GM18870 (cell line): Measurements from ENCODE around the gene KRT13.

Experiments
- ATAC-seq: cut with Tn5 transposase; IDR thresholded peaks from one replicate; pipeline ENCODE4 v1.9.1; 2021; ENCODE audit warnings: moderate library complexity; ENCODE audit not compliant: unreplicated experiment

Gene KRT13

DNA sequence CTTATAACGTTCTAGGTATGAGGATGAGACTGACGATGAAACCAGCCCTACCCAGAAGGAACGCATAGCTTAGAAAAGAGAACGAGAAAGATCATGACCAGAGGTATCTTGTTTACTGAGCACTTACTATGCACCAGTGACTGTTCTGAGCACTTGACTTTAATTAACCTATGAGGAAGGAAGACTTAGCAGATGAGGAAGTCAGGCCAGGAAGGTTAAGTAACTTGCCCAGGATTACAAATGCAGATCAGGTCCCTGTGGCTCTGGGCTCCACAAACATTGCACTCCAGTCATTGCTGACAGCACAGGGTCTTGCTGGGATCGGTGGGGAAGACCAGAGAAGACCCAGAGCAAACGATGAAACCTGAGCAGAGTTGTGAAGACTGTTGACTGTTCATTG, 7.1 kb downstream of the KRT13 start:
- no peak for ATAC-seq

DNA sequence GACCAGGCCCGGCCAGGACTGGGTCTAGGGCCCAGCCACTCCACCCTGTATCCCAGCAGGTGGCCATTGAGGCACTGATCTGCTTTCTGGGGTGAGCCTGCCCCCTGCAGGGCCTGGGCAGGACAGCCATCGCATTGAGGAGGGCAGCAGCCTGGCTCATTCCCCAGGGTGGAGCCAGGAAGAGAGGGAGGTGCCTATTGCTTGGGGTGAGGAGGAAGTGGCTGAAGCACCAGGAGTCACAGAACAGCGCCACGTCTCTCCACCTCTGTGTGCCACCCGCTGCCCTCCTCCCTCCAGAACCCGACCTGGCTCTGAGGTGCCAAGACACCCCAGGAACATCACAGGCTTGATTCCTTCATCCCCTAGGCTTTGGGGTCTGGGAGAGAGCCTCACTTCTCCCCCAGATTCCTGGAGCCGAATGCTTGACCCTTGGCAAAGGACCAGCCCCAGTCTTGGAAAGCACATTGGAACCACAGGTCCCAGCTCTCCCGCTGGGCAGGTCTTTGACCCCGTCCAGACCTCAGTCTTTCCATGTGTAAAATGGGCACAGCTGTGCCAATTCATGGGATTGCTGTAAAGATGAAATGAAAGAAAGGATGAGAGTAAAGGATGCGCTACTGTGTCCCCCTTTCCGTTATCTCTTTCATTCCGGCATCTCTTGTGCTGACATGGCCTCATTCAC, 8.5 kb downstream of the KRT13 start:
- no peak for ATAC-seq

DNA sequence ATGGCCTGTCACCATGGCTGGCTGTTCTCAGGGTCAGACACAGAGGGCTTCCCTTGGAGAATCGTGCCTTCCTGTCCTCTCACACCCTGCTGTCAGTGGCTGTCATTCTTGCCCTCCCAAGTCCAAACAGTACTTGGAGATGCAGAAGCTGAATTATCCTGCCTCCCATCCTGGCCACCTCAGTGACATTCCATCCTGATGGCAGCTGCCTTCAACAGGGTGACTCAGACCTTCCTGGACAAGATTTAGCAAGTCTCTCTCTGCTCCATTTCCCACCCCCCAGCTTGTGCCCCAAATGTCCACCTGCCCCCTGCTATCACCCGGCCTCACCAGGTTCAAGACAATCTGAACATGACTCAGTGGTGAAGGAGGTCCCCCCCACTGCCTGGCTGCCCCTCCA, 10.9 kb downstream of the KRT13 start:
- no peak for ATAC-seq

DNA sequence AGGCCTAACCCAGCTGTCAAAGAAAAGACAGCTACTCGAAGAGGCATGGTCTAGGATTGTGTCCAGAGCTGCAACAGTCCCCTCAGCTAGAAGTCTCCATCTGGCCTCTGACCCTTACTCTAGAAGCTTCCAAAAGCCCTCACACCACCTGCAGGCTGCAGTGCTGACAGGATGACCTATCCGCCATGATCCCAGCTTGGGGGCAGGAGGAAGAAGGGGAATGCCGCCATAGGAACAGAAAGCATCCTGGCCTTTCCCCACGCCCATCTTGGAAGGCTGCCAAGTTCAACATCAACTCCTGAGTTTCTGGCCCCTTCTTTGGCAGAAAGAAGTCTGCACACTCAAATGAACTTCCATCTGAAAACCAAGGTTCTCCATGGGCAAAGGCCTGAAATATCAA, 12.6 kb downstream of the KRT13 start:
- no peak for ATAC-seq

DNA sequence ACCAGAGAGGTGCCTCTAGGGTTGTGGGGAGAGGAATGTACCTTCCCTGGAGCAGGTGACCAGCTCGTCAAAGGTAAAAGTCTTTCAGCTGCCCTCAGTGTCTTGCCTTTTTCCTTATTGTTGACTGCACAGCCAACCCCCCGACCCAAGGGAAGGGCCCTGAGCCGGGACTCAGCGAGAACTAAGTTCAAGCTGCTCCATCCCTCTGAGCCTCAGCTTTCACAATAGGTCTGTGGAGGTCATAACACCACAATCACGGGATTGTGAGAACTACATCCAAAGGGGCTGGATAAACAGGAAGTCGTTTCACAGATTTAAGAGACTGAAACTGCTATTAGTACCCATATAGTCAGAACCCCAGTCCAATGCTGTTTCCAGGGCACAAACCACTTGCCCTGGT, 13.1 kb downstream of the KRT13 start:
- ATAC-seq: no peak

DNA sequence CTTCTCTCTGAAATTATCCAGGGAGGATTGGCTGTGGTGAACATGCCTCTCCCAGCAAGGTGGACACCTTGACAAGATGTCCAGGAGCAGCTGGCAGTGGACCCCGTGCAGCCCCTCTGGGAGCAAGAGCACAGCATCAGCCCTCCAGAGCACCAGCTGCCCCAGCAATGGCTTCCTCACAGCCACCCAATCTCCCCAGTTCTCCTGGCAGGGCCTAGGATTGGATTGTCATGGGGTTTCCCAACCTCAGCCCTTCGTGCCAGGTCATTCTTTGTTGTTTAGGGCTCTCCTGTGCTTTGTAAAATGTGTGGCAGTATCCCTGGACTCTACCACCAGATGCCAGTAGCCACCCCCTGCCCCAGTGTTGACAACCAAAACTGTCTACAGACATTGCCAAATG, 13.9 kb downstream of the KRT13 start:
- ATAC-seq: no peak

DNA sequence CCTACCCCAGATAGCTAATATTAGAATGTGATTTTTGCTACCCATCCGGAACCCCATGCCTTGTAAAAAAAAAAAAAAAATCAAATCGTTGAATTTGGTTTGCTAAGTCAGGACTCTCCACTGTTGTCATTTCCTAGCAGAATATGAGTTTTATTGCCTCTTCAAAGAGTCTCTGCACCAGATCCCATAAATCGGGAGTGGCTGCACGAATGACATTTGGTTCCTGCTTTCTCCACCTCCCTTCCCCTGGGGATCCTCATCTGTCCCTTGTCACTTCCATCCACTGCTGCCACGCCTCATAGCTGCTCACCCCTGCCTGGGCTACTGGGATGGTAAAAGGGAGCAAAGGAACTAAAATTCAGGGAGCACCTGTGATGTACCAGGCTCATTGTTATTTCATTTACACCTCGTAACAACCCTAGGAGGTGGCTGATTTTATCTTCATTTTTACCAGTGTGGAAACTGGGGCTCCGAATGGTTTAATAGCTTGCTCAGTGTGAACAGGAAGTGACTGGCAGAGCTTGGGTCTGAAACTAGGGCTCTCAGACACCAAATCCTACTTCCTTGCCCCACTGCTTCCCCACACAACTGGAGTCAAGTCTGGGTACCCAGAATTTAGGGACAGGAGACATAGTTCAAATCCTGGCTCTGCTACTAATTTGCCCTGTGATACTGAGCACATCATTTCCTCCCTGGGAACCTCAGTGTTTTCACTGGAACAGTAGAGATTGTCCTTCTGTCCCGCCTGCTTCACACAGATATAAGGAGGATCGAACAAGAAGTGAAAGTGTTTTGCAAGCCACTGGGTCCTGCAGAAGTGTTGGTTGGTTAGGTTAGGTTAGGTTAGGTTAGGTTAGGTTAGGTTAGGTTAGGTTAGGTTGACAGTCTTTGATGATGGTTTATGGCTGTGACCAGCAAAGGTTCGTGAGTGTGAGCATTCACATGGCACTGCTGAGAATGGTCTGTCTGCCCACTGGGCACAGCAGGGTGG, 15.1 kb downstream of the KRT13 start:
- ATAC-seq: no peak

DNA sequence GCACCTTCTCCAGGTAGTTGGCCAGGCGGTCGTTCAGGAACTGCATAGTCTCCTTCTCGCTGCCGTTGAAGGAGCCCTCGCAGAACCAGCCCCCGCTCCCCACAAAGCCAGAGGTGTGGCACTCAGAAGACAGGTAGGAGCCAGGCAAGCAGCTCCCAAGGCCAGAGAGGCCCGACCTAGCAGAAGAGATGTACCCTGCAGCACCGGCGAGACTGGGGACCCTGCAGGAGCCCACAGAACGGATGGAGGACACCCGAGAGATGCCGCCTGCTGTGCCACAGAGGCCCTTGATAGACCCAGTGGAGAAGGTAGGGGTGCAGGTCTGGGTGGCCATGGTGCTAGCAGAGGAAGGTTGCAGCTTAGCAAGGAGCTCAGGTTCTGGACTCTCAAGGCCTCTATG, 15.9 kb downstream of the KRT13 start, which contains the start of gene KRT36:
Gene KRT36, minus strand, starts transcription at position 380 of the 400 bp plus-strand sequence. Its CDS starts 46 bp downstream, at position 334.
- no peak for ATAC-seq

DNA sequence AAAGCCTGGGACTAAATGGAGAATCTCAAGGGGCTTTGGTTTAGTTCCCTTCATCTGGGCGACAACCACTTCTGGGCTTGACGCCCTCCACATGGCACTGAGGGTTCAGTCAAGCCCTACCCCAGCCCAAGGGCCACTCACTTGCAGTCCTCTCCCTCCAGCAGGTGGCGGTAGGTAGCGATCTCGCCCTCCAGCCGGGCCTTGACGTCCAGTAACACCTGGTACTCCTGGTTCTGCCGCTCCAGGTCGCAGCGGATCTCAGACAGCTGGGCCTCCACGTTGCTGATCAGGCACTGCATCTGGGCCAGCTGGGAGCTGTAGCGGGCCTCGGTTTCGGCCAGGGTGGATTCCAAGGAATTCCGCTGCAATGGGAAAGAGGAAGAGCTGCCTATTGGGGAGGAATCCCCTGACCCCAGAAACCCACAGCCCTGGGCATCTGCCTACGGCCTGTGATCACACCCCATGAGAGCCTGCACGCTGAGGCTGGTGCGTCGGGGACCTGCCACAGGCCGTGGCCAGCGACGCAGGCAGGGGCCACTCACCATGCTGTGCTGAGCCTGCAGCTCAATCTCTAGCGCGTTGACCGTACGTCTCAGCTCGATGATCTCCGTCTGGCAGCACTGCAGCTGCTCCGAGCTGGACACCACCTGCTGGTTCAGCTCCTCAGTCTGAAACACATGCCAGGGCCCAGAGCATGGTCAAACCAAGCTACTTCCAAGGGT, 18.4 kb downstream of the KRT13 start:
- ATAC-seq: no peak

DNA sequence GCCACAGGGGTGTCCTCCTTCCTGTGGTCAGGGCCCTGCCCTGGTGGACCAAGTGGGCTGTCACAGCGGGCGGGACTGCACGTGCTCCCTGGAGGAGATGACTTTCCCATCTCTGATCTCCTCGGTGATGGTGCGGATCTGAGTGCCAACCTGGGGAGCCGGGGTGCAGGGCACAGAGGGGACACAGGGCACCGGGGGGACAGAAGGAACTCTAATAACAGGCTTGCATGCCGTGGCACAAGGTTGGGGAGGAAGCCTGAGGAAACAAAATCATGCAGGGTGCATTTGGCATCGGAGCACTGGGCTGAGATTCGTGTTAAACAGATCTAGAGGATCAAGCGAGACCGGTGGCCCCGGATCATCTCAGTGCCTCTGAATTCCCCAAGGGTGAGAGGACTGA, 19.1 kb downstream of the KRT13 start:
- ATAC-seq: no peak

DNA sequence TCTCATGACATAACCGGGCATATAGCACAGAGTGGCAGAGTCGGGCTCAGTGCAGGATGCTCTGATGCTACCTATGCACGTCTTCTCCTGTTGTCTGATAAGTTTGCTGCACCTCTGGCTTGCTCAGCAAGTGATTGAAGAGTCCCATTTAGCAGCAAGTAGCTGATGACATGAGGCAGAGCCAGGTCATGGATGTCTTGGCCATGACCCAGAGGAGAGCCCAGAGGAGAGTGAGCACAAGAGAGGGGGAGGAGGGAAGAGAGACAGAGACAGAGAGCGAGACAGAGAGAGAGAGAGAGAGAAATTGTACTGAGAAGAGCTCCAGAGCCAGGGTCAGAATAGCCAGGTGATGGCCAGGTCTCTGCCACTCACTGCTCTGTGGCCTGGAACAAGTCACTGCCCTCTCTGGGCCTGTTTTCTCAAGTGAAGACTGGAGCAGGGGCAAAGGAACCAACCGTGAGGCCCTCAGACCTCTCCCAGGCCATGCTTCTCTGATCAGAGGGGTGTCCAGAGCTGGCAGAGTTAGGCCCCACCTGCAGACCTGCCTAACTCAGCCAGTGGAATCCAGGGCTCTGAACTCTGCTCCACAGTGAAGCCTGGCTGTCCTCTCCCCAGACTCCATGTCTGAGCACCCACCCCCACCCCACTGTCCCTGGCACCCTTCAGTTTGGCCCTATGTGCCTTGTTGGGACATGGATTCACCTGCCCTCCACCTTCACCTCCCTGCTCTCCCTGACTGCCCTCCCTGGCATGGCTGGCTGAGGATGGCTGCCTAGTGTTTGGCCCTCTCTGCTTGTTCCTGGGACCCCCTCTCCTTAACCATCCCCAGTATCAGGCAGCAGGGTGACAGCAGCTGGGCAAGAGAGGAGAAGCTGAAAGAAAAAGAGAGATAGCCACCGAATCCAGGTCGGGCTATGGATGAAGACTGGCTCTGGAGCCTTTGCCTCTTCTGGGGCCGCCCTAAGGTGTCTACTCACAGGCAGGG, 20.2 kb downstream of the KRT13 start:
- no peak for ATAC-seq

DNA sequence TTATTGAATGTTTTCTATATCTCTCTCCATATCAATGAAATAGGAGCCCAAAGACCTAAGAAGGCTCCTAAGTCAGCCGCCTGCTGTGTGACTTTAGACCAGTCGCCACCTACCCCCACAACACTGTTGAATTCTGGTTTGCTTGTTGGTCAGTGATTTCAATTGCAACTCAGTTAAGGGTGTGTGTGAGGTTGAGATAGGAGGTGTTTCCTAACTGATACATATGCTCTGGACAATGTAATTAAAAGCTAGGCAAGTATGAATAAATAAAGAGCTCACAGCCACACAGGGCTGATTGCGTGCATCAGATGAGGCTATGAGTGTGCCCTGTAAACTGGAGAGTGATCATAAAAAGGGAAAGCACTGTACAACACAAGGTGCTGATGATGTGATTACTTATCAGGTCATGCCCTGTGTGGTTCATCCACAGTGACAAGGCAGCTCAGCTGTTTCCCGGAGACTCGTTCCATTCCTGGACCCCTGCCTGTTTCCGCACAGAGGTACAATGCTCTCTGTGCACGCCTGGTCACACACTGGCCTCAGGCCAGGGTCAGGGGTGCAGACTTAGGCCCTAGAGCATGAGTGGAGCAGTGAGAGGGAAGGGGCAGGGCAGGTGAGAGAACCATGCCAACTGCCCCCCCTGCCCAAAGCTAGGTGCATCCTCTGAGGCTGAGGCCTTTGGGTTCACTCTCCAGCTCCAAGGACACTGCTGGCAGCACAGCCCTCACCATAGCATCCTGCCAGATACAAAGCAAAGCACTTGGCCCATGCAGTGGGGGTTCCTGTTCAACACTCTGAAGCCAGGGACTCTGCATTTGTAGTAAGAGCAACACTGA, 21.2 kb downstream of the KRT13 start:
- ATAC-seq: no peak

DNA sequence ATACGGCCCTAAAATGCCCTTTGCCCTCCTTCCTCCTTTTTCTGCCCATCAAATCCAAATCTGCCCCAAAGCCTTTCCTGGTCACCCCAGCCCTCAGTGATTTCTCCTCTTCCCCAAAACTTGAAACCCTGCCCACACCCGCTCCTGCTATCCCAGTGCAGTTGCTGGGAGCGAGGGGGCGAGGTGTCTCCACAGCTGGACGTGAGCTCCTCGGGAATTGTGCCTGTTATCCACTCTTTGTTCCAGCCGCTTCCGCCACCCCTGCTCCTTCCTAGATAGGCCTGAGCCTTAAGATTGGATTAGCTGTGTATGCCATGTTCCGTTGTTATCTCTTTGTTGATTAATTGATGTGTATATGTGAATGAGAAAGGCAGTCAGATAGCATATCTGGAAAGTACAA, 21.9 kb downstream of the KRT13 start:
- ATAC-seq: no peak

DNA sequence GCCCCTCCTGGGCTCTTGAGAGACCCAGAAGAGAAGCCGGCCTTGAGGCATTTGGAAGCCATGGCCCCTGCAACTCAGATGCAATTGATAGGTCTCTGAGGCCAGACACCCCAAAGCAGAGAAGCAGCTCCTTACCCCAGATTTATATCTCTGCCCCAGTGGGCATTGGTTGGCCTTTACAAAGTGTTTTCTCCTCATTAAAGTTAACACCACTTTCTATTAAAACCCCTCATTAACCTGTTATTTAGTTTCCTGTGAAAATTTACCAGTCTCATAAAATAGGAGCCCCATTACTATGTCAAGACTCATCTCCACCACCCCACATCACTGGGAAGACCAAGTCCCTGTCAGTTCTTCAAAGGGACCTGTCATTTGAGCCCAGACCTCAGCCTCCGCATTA, 24.4 kb downstream of the KRT13 start, which contains the start of gene KRT35:
Gene KRT35, minus strand, starts transcription at position 116 of the 400 bp plus-strand sequence. Its CDS starts 54 bp downstream, at position 62.
- no peak for ATAC-seq

DNA sequence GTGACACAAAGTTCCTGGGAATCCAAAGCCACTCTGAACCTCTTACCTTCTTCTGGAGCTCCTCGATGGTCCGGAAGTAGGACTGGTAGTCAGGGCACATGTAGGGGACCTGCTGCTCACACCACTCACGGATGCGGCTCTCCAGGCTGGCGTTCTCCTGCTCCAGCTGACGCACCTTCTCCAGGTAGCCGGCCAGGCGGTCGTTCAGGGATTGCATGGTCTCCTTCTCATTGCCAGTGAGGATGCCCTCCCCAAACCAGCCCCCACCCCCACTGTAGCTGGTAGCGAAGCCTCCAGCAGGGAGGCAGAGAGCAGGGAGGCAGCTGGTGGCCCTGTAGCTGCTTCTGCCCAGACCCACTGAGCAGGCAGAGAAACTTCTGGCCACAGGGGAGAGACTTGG, 24.8 kb downstream of the KRT13 start:
- ATAC-seq: no peak

DNA sequence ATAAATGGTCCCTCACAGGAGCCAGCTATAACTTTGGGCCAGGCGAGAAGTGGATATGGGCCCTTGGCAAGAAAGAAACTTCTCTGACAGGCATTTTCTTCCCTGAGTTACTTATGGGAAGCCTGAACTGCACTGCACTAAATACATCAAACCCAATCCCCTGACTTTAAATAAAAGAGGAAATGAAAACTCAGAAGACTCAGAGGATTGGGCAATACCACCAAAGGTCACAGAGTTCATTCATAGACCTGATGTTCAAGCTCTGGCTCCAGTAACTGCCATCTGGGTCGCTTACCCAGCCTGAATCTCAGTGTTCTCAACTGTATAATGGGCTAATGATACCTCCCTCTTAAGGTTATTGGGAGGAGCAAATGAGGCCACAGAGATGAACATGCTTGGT, 25.3 kb downstream of the KRT13 start:
- ATAC-seq: no peak

DNA sequence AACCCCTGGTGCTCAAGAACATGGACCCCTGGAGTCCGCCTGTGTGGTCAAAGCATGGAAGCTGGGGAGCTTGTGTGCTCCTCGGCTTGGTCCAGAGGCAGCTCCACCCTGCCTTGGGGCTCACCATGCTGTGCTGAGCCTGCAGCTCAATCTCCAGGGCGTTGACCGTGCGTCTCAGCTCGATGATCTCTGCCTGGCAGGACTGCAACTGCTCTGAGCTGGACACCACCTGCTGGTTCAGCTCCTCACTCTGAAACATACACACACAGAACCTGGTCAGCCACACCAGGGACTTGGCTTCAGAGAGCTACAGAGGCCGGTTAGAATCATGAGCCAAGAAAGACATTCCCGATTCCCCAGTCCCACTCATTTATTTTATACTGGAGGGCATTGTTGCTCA, 27.2 kb downstream of the KRT13 start:
- ATAC-seq: no peak

DNA sequence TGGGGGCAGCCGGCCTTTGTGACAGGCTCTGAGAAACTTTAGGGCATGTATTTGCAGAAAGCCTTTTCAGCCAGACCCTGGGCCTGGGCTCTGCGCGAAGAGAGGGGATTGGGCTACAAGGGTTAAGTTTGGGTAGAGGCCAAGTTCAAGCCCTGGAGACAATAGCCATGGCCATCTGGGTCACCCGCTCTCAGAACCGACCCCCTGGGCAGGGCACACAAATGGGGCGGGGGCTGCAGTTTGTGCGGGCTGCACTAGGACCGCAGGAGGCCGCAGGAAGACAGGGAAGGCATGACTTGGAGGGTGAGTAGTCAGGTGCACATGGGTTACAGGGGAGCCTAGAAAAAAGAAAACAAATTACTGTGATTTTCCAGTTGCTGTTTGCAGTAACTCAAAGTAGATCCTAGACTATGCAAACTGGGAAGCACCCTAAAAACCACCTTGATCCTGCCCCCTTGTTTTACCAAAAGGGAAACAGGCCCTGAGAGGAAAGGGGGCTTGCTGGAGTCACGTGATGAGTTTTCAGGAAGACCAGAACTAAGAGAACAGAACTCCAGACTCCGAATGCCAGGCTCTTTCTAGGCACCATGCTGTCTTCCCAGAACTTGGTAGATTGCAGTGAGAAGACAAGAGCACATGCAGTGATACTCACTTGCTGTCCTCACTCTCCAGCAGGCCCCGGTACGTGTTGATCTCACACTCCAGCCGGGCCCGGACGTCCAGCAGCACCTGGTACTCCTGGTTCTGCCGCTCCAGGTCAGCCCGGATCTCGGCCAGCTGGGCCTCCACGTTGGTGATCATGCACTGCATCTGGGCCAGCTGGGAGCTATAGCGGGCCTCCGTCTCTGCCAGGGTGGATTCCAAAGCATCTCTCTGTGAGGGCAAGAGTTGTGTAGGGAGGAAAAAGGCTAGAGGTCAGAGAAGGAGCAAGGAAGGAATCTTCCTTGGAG, 28.3 kb downstream of the KRT13 start:
- no peak for ATAC-seq
